ENCODE results near the gene ADAM12.
A peak's percentile ranks its signal among the peaks of the same experiment; 100 is the strongest.

Gene ADAM12

DNA sequence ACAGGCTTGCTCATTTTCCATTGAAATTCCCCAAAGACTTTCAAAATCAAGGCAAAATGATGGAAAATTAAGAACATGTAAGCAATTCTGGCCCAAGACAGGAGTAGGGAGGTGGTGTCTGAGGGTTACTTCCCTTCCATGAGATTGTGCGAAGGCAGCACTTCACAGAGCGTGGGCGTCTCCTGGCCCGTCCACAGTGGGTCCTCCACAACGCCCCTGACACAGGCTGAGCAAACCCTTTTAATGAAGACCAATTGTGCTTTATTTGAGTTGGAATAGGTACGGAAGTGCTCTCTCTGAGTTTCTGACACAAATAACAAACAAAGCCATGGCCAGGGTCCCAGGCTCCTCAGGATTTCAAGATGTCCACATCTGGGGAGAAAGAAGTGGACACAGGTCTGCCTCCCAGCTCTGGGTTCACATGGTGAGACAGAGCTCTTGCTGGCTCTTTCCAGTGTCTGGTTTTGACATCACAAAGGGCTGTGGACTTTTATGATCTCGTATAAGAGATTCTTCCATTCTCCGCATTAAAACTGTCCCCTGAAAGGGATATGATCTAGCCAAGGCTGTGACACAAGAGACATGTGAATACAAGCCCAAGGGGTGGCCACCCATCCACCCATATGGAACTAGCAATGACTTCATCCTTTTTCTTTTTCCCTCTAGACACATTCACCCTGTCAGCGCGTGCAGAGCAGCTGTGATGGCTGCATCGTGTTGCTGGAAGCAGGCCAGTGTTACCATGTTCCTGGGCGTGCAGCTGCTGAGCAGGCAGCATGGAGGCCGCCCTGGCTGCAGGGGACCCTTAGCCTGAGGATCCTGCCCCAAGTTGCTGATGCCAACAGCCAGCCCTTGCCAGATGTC lies 145.6 kb downstream of the ADAM12 start:
- POLR2A ChIA-PET, result no interaction called here
- H3K9me3 ChIP-seq (ENCODE audit: control insufficient read depth, insufficient read depth, low read depth, low read length), result no peaks in the 10 kb centered on the region
- peaks cover 12% of the 10 kb centered on the region for H3K4me1 ChIP-seq (ENCODE audit: control insufficient read depth, insufficient read depth, low read length)
- CTCF ChIA-PET, result interaction anchor here (0.7 kb wide), 1 partner anchor 31 kb away, joined by 5 read pairs; no protein-coding TSS in a partner anchor
- H3K27ac ChIP-seq (ENCODE audit: extremely low read depth, low read depth, low read length), result peak overlapping the region; percentile 38; the same call in 1 of the 2 replicates
- H3K4me3 ChIP-seq (ENCODE audit: low read depth, low read length), result no peak overlapping the region
- no peaks in the 10 kb centered on the region for H3K36me3 ChIP-seq (ENCODE audit: control insufficient read depth in 2 of 2, insufficient read depth in 1 of 2, low read length in 2 of 2)
- TF ChIP-seq HOXC10 (CRISPR knock-in tag; IDR thresholded peaks at IDR 0.05), result no peak
- TF ChIP-seq MZF1 (tag by site-specific recombination; IDR thresholded peaks at IDR 0.05; ENCODE audit: borderline replicate concordance), result no peak
- no peak for TF ChIP-seq ZNF530 (tag by site-specific recombination; IDR thresholded peaks at IDR 0.05; ENCODE audit: low read depth)
- TF ChIP-seq, protein P1, sequence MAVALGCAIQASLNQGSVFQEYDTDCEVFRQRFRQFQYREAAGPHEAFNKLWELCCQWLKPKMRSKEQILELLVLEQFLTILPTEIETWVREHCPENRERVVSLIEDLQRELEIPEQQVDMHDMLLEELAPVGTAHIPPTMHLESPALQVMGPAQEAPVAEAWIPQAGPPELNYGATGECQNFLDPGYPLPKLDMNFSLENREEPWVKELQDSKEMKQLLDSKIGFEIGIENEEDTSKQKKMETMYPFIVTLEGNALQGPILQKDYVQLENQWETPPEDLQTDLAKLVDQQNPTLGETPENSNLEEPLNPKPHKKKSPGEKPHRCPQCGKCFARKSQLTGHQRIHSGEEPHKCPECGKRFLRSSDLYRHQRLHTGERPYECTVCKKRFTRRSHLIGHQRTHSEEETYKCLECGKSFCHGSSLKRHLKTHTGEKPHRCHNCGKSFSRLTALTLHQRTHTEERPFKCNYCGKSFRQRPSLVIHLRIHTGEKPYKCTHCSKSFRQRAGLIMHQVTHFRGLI (tag by site-specific recombination; IDR thresholded peaks at IDR 0.05), result no peak
- peak; percentile 40; the same call in 1 of the 2 replicates for TF ChIP-seq ZNF2 (tag by site-specific recombination; IDR thresholded peaks at IDR 0.05)
- TF ChIP-seq ZFP3 (tag by site-specific recombination; IDR thresholded peaks at IDR 0.05; ENCODE audit: low read depth), result no peak
- TF ChIP-seq ZNF629 (tag by site-specific recombination; IDR thresholded peaks at IDR 0.05), result peak; percentile 90
- TF ChIP-seq GLIS2 (tag by site-specific recombination; IDR thresholded peaks at IDR 0.05), result peak; percentile 54
- TF ChIP-seq GFI1B (tag by site-specific recombination; IDR thresholded peaks at IDR 0.05), result no peak
- TF ChIP-seq ZIC2 (tag by site-specific recombination; IDR thresholded peaks at IDR 0.05), result peak; percentile 23; the same call in 1 of the 2 replicates
- TF ChIP-seq BCL11B (tag by site-specific recombination; IDR thresholded peaks at IDR 0.05; ENCODE audit: low read depth), result no peak
- no peak for TF ChIP-seq IKZF3 (tag by site-specific recombination; IDR thresholded peaks at IDR 0.05)
- TF ChIP-seq ZBTB20 (tag by site-specific recombination; IDR thresholded peaks at IDR 0.05), result no peak
- TF ChIP-seq ZNF146 (tag by site-specific recombination; IDR thresholded peaks at IDR 0.05), result no peak
- TF ChIP-seq WT1 (tag by site-specific recombination; IDR thresholded peaks at IDR 0.05), result no peak
- no peak for TF ChIP-seq ZBTB48 (tag by site-specific recombination; IDR thresholded peaks at IDR 0.05)
- TF ChIP-seq GLIS1 (tag by site-specific recombination; IDR thresholded peaks at IDR 0.05), result no peak
- TF ChIP-seq ZNF837 (tag by site-specific recombination; IDR thresholded peaks at IDR 0.05), result no peak
- no peak for TF ChIP-seq ZNF677 (tag by site-specific recombination; IDR thresholded peaks at IDR 0.05)
- TF ChIP-seq ZFHX2 (tag by site-specific recombination; conservative IDR thresholded peaks at IDR 0.05), result peak; percentile 54; the same call in 1 of the 2 replicates
- TF ChIP-seq KLF9 (tag by site-specific recombination; IDR thresholded peaks at IDR 0.05; ENCODE audit: low read depth), result no peak
- TF ChIP-seq, protein P2, sequence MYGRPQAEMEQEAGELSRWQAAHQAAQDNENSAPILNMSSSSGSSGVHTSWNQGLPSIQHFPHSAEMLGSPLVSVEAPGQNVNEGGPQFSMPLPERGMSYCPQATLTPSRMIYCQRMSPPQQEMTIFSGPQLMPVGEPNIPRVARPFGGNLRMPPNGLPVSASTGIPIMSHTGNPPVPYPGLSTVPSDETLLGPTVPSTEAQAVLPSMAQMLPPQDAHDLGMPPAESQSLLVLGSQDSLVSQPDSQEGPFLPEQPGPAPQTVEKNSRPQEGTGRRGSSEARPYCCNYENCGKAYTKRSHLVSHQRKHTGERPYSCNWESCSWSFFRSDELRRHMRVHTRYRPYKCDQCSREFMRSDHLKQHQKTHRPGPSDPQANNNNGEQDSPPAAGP (tag by site-specific recombination; IDR thresholded peaks at IDR 0.05), result 0 out of 2 replicates have a peak, but pooled peaks have one; percentile 43
- no peak for TF ChIP-seq HOXD13 (CRISPR knock-in tag; IDR thresholded peaks at IDR 0.05; ENCODE audit: borderline replicate concordance)
- TF ChIP-seq ZFP41 (tag by site-specific recombination; IDR thresholded peaks at IDR 0.05; ENCODE audit: borderline replicate concordance), result no peak
- TF ChIP-seq ZNF596 (tag by site-specific recombination; IDR thresholded peaks at IDR 0.05), result no peak
- TF ChIP-seq ZNF292 (tag by site-specific recombination; IDR thresholded peaks at IDR 0.05; ENCODE audit: borderline replicate concordance, low read depth), result no peak
- peak; percentile 82 for TF ChIP-seq ZEB2 (tag by site-specific recombination; IDR thresholded peaks at IDR 0.05)
- TF ChIP-seq, protein P3, sequence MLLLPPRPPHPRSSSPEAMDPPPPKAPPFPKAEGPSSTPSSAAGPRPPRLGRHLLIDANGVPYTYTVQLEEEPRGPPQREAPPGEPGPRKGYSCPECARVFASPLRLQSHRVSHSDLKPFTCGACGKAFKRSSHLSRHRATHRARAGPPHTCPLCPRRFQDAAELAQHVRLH (tag by site-specific recombination; IDR thresholded peaks at IDR 0.05), result peak; percentile 38; the same call in 1 of the 2 replicates
- TF ChIP-seq SP2 (tag by site-specific recombination; IDR thresholded peaks at IDR 0.05), result no peak
- peak; percentile 96 for TF ChIP-seq ZNF600 (tag by site-specific recombination; IDR thresholded peaks at IDR 0.05)
- peak; percentile 82 for TF ChIP-seq ZSCAN30 (tag by site-specific recombination; IDR thresholded peaks at IDR 0.05)
- TF ChIP-seq, protein P4, sequence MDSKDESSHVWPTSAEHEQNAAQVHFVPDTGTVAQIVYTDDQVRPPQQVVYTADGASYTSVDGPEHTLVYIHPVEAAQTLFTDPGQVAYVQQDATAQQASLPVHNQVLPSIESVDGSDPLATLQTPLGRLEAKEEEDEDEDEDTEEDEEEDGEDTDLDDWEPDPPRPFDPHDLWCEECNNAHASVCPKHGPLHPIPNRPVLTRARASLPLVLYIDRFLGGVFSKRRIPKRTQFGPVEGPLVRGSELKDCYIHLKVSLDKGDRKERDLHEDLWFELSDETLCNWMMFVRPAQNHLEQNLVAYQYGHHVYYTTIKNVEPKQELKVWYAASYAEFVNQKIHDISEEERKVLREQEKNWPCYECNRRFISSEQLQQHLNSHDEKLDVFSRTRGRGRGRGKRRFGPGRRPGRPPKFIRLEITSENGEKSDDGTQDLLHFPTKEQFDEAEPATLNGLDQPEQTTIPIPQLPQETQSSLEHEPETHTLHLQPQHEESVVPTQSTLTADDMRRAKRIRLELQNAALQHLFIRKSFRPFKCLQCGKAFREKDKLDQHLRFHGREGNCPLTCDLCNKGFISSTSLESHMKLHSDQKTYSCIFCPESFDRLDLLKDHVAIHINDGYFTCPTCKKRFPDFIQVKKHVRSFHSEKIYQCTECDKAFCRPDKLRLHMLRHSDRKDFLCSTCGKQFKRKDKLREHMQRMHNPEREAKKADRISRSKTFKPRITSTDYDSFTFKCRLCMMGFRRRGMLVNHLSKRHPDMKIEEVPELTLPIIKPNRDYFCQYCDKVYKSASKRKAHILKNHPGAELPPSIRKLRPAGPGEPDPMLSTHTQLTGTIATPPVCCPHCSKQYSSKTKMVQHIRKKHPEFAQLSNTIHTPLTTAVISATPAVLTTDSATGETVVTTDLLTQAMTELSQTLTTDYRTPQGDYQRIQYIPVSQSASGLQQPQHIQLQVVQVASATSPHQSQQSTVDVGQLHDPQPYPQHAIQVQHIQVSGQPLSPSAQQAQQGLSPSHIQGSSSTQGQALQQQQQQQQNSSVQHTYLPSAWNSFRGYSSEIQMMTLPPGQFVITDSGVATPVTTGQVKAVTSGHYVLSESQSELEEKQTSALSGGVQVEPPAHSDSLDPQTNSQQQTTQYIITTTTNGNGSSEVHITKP (tag by site-specific recombination; IDR thresholded peaks at IDR 0.05), result peak; percentile 70
- no peak for TF ChIP-seq ZNF10 (tag by site-specific recombination; IDR thresholded peaks at IDR 0.05)
- TF ChIP-seq ZNF24 (tag by site-specific recombination; IDR thresholded peaks at IDR 0.05), result no peak
